GM10248 (cell line): ENCODE data around the gene CPED1.
"Not testable (repeated sequence)": the region's sequence is repeated elsewhere in the genome, so short reads cannot be mapped to it uniquely, and the experiment has no call there.

Source experiments
- CTCF ChIA-PET: fragments of 300-600 bp; sonication (Branson Sonifier 250); formaldehyde crosslinking; extraction: SDS; loops from one replicate; lab custom pipeline; 2021; ENCODE audit warnings: antibody characterized with exemption; lab: Yijun Ruan, JAX
- POLR2A ChIA-PET: fragments of 350-650 bp; sonication (Branson Sonifier 250); formaldehyde crosslinking; extraction: SDS; loops from one replicate; lab custom pipeline; 2020; ENCODE audit warnings: antibody characterized with exemption; lab: Yijun Ruan, JAX
- DNase-seq: peaks from one replicate; pipeline ENCODE4 v3.0.0; 2012; ENCODE audit errors: extremely low spot score
- CTCF ChIP-seq: IDR thresholded peaks from 2 replicates; pipeline ENCODE4 v1.5.1; 2012; ENCODE audit warnings: mild to moderate bottlenecking, low read depth; ENCODE audit errors: extremely low read depth, missing control alignments, control extremely low read depth

CPED1 gene

GRCh38 chr7:120973849-120974248, 14.7 kb upstream of the CPED1 start:
- ChIA-PET CTCF (interaction anchor here (1.2 to 4.3 kb wide), 2 partner anchors 13 to 181 kb away, joined by 3 to 44 read pairs; partner anchors contain the start of gene CPED1), POLR2A (no interaction called here)
- no peak for DNase-seq
- no peak for TF ChIP-seq CTCF

GRCh38 chr7:120979765-120980499, 8.6 kb upstream of the CPED1 start:
- DNase-seq = no peak
- no peak for TF ChIP-seq CTCF
- ChIA-PET POLR2A (no interaction called here), CTCF (interaction anchor here (1.3 to 3.8 kb wide), 2 partner anchors 9 to 11 kb away, joined by 3 to 18 read pairs; partner anchors contain the start of gene CPED1)

GRCh38 chr7:120981117-120981516, 7.4 kb upstream of the CPED1 start:
- no peak for DNase-seq
- CTCF ChIA-PET = interaction anchor here (0.9 to 3.8 kb wide), 2 partner anchors 8 to 127 kb away, joined by 3 to 18 read pairs; partner anchors contain the start of gene CPED1
- TF ChIP-seq CTCF = no peak
- POLR2A ChIA-PET = no interaction called here

- ChIA-PET POLR2A (no interaction called here), CTCF (interaction anchor here (0.9 kb wide), 1 partner anchor 126 kb away, joined by 3 read pairs; no protein-coding TSS in a partner anchor)
- DNase-seq = no peak
- TF ChIP-seq CTCF = no peak
These were observed 6.5 kb upstream of the CPED1 start for GRCh38 chr7:120981888-120982615.

- POLR2A ChIA-PET, DNase-seq, CTCF ChIA-PET: not testable (repeated sequence)
These were observed 4.9 kb upstream of the CPED1 start for GRCh38 chr7:120983592-120983991.

GRCh38 chr7:120984406-120984805, 4.1 kb upstream of the CPED1 start:
- POLR2A ChIA-PET = no interaction called here
- no peak for DNase-seq
- no peak for TF ChIP-seq CTCF
- CTCF ChIA-PET = interaction anchor here (1.0 to 7.5 kb wide), 6 partner anchors 10 to 178 kb away, joined by 3 to 72 read pairs (median 4); partner anchors contain the start of gene TSPAN12
